Liver (tissue), 3 donors: ENCODE measurements around the gene ZNF546.
"Not testable (repeated sequence)": the region's sequence is repeated elsewhere in the genome, so short reads cannot be mapped to it uniquely, and the experiment has no call there.

Experiments used
- CTCF ChIP-seq: fragments of 150-350 bp; IDR thresholded peaks from 2 replicates; pipeline ENCODE4 v1.5.1; 2017; ENCODE audit warnings: improper control_type of control experiment, low read depth, low read length; ENCODE audit not compliant: missing input control
- NR2F2 ChIP-seq: IDR thresholded peaks from 2 replicates; pipeline ENCODE4 v1.6.1; 2016; ENCODE audit warnings: antibody characterized with exemption
- RAD21 ChIP-seq, 2 donors: IDR thresholded peaks; 2 replicates each; pipeline ENCODE4 v1.6.1; 2016; ENCODE audit warnings: antibody characterized with exemption in 2 of 2, mild to moderate bottlenecking in 2 of 2
- REST ChIP-seq: IDR thresholded peaks from 2 replicates; pipeline ENCODE4 v1.6.1; 2016; ENCODE audit warnings: antibody characterized with exemption, mild to moderate bottlenecking
- RXRA ChIP-seq, 2 donors: IDR thresholded peaks; 2 replicates each; pipeline ENCODE4 v1.6.1; 2017 to 2018; ENCODE audit warnings: antibody characterized with exemption in 2 of 2, mild to moderate bottlenecking in 1 of 2
- SP1 ChIP-seq: IDR thresholded peaks from 2 replicates; pipeline ENCODE4 v1.6.1; 2018; ENCODE audit warnings: antibody characterized with exemption, mild to moderate bottlenecking
- donor health status: healthy.
- donor health status: healthy.

- TF ChIP-seq REST; RAD21 (IDR thresholded peaks at IDR 0.05); RXRA (IDR thresholded peaks at IDR 0.05); SP1; NR2F2; CTCF: not testable (repeated sequence)
Observed at GRCh38 chr19:39959407-39959806, 37.5 kb upstream of the ZNF546 start.
